Measurements from ENCODE around the gene PNPLA3.

- no peak for TF ChIP-seq CTCF (optimal IDR thresholded peaks at IDR 0.05 in 1 of 3, IDR thresholded peaks at IDR 0.05 in 1 of 3, conservative IDR thresholded peaks at IDR 0.05 in 1 of 3; ENCODE audit: extremely low read depth in 1 of 3, insufficient read depth in 2 of 3, low read length in 3 of 3)
- TF ChIP-seq EZH2 (IDR thresholded peaks at IDR 0.05; ENCODE audit: low read length) = no peak
These were observed 57.0 kb downstream of the PNPLA3 start for GRCh38 chr22:43980579-43980978.

Data from keratinocyte (primary cell).